Measurements from ENCODE around the gene GIGYF1. TPM values are rescaled to one million over a fixed set of nuclear protein-coding genes. Genes with fewer than 3 reads are reported as not detected.
"Not testable (repeated sequence)": the region's sequence is repeated elsewhere in the genome, so short reads cannot be mapped to it uniquely, and the experiment has no call there.

The GIGYF1 gene
- total RNA-seq, 4 donors from 2014 or later = 16.4 to 21.1 (median 16.6) TPM

DNA sequence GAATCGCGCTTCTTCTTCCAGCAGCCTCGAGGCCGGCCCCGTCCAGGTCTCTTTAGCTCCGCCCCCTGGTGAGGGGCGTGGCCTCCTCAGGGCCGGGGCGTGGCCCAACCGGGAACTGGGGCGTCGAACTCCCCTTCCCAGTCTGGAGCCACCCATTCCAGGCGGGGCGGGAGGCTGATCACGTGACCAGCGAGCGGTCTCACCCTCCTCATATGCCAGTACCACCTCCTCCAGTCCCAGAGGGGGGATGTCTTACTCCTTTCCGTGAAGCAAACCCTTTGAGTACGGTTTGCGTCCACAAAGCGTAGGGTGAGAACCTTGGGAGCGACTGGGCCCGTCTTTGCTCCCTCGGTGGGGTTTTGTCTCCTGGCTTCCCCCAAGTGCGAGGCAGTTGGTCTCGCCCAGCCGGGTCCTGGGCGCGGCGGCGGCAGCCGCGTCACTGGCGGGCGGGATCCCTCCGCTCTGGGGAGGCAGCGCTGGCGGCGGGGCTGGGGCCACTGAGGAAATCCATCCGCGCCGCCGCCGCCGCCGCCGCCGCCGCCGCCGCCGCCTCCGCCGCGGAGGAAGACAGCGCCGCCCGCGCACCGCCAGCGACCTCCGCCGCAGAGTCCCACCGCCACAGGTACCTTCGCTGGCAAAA is 20.6 kb downstream of the GIGYF1 start, which contains the start of gene GNB2:
GNB2 (plus strand) TSS at position 439 of the 640 bp plus-strand sequence. CDS start 2,526 bp downstream, outside the sequence.
- Histone ChIP-seq H3K9me3 (no peaks in the 10 kb centered on the region), H3K36me3 (peaks cover 0 to 21% of the 10 kb centered on the region in 2 donors), H3K27me3 (no peaks in the 10 kb centered on the region), H3K4me1 (peaks cover 0 to 8% of the 10 kb centered on the region in 2 donors), H3K27ac (peak within 1 kb of the TSS; percentile 96 to 100 (median 99)), H3K4me3 (peak within 1 kb of the TSS; percentile 95 to 100 (median 97))
- intact Hi-C loops (cut with DNase I; ENCODE audit: low total_unique reads) = loop anchor here (1.0 to 10.0 kb wide), 6 partner anchors 33 to 581 kb away; partner anchors contain the start of genes FBXO24, LRCH4, MOSPD3 and POP7
- peak; percentile 83 to 87 for TF ChIP-seq POLR2A (IDR thresholded peaks at IDR 0.05)
- TF ChIP-seq, protein P1, sequence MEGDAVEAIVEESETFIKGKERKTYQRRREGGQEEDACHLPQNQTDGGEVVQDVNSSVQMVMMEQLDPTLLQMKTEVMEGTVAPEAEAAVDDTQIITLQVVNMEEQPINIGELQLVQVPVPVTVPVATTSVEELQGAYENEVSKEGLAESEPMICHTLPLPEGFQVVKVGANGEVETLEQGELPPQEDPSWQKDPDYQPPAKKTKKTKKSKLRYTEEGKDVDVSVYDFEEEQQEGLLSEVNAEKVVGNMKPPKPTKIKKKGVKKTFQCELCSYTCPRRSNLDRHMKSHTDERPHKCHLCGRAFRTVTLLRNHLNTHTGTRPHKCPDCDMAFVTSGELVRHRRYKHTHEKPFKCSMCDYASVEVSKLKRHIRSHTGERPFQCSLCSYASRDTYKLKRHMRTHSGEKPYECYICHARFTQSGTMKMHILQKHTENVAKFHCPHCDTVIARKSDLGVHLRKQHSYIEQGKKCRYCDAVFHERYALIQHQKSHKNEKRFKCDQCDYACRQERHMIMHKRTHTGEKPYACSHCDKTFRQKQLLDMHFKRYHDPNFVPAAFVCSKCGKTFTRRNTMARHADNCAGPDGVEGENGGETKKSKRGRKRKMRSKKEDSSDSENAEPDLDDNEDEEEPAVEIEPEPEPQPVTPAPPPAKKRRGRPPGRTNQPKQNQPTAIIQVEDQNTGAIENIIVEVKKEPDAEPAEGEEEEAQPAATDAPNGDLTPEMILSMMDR (IDR thresholded peaks at IDR 0.05 in 4 of 5, conservative IDR thresholded peaks at IDR 0.05 in 1 of 5) = peak in 2 of 5 experiments; percentile 43 to 53
- peak; percentile 90 for ATAC-seq
- in situ Hi-C loops (cut with MboI; ENCODE audit: low sequenced_read_pairs in 4 of 4) = no loop called here
- peak; percentile 98 to 99 for DNase-seq

DNA sequence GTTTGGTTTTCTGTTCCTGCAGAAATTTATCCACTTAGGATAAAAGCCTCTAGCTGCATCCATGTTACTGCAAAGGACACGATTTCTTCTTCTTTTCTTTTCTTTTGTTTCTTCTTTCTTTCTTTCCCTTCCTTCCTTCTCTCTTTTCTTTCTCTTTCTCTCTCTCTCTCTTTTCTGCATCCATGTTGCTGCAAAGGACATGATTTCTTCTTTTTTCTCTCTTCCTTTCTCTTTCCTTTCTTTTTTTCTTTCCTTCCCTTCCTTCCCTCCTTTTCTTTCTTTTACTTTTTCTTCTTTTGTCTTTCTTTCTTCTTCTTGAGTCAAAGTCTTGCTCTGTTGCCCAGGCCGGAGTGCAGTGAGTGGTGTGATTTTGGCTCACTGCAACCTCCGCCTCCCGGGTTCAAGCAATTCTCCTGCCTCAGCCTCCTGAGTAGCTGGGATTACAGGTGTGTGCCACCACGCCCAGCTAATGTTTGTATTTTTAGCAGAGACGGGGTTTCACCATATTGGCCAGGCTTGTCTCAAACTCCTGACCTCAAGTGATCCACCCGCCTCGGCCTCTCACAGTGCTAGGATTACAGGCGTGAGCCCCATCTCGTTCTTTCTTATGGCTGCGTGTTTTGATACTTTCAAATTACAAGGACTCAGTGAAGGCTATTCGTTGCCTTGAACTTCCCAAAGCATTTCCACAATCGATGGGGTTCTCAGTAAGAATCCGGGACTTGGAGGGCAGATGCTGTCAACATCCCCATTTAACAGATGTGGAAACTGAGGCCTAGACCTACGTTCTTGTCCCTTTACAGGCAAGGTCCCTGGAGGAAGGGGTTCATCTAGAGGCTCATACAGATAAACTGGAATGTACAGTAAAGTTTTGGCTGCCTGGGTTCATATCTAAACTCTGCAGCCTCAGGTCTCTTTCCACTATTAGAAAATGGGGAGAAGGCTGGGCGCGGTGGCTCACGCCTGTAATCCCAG is 22.4 kb downstream of the GIGYF1 start:
- Histone ChIP-seq H3K27ac (no peak overlapping the region), H3K36me3 (peaks cover 0 to 3% of the 10 kb centered on the region in 2 donors), H3K4me3 (no peak overlapping the region), H3K9me3 (no peaks in the 10 kb centered on the region), H3K4me1 (peaks cover 0 to 8% of the 10 kb centered on the region in 2 donors), H3K27me3 (no peaks in the 10 kb centered on the region)
- no peak for TF ChIP-seq POLR2A (IDR thresholded peaks at IDR 0.05)
- TF ChIP-seq, protein P1 (IDR thresholded peaks at IDR 0.05 in 4 of 5, conservative IDR thresholded peaks at IDR 0.05 in 1 of 5) = no peak
- DNase-seq (no peak), ATAC-seq (no peak)
- intact Hi-C loops (cut with DNase I; ENCODE audit: low total_unique reads) (loop anchor here (10.0 kb wide), 2 partner anchors 197 to 583 kb away; partner anchors contain the start of gene TSC22D4), in situ Hi-C loops (cut with MboI; ENCODE audit: low sequenced_read_pairs in 4 of 4) (no loop called here)

DNA sequence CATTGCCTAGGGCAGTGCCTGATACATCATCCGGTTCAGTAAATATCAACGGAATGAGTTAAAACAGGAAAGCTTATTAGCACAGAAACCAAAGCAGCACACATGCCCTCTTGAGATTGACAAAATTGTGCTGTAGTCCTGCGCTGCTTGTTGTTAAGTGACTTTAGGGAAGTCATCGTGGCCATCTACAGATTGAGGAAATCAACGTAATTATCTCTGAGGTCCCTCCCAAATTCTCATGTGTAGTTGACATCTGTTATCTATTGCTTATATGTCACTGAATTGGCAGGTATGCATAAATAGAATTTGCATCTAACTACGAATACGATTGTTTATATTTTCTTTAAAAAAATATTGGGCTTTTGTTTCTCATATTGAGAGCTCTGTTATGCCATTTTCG is 24.0 kb downstream of the GIGYF1 start:
- Histone ChIP-seq H3K4me1 (no peaks in the 10 kb centered on the region), H3K4me3 (no peak overlapping the region), H3K27me3 (no peaks in the 10 kb centered on the region), H3K27ac (no peak overlapping the region), H3K9me3 (no peaks in the 10 kb centered on the region), H3K36me3 (no peaks in the 10 kb centered on the region)
- in situ Hi-C loops (cut with MboI; ENCODE audit: low sequenced_read_pairs in 4 of 4) (no loop called here), intact Hi-C loops (cut with DNase I; ENCODE audit: low total_unique reads) (loop anchor here (10.0 kb wide), 2 partner anchors 195 to 585 kb away; partner anchors contain the start of gene TSC22D4)
- ATAC-seq (no peak), DNase-seq (no peak)
- no peak for TF ChIP-seq POLR2A (IDR thresholded peaks at IDR 0.05)
- TF ChIP-seq, protein P1 (IDR thresholded peaks at IDR 0.05 in 4 of 5, conservative IDR thresholded peaks at IDR 0.05 in 1 of 5) = no peak

DNA sequence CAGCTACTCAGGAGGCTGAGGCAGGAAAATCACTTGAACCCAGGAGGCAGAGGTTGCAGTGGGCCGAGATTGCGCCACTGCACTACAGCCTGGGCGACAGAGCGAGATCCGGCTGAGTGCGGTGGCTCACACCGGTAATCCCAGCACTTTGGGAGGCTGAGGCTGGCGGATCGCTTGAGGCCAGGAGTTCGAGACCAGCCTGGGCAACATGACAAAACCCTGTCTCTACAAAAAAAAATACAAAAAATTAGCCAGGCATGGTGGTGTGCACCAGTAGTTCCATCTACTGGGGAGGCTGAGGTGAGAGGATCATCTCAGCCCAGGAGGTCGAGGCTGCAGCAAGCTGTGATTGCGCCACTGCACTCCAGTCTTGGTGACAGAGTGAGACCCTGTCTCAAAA is 24.9 kb downstream of the GIGYF1 start:
- H3K9me3 ChIP-seq; H3K27ac ChIP-seq; in situ Hi-C loops (cut with MboI; ENCODE audit: low sequenced_read_pairs in 4 of 4); H3K4me3 ChIP-seq; DNase-seq; H3K4me1 ChIP-seq; H3K27me3 ChIP-seq; intact Hi-C loops (cut with DNase I; ENCODE audit: low total_unique reads); ATAC-seq; H3K36me3 ChIP-seq: not testable (repeated sequence)

DNA sequence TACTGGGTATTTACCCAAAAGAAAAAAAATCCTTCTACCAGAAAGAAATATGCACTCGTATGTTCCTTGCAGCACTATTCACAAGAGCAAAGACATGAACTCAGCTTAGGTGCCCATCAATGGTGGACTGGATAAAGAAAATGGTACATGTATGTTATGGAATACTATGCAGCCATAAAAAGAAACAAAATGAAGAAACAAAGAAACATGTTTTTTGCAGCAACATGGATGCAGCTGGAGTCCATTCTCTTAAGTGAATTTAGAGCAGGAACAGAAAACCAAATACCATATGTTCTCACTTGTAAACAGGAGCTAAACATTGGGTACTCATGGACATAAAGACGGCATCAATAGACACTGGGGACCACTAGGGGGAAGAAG is 26.0 kb downstream of the GIGYF1 start:
- intact Hi-C loops (cut with DNase I; ENCODE audit: low total_unique reads) = no loop called here
- no peaks in the 10 kb centered on the region for H3K36me3 ChIP-seq
- H3K4me3 ChIP-seq = no peak overlapping the region
- H3K27ac ChIP-seq = no peak overlapping the region
- no peaks in the 10 kb centered on the region for H3K4me1 ChIP-seq
- ATAC-seq (no peak), DNase-seq (no peak)
- in situ Hi-C loops (cut with MboI; ENCODE audit: low sequenced_read_pairs in 4 of 4) = no loop called here
- no peaks in the 10 kb centered on the region for H3K9me3 ChIP-seq
- no peaks in the 10 kb centered on the region for H3K27me3 ChIP-seq
- no peak for TF ChIP-seq POLR2A (IDR thresholded peaks at IDR 0.05)
- TF ChIP-seq, protein P1 (IDR thresholded peaks at IDR 0.05 in 4 of 5, conservative IDR thresholded peaks at IDR 0.05 in 1 of 5) = no peak
